LHCN-M2 (cell line): ENCODE measurements around the gene MYO18B. TPM values are rescaled to one million over a fixed set of nuclear protein-coding genes. Genes with fewer than 3 reads are reported as not detected.

Experiments used
- DNase-seq: peaks from one replicate; pipeline ENCODE4 v3.0.0-alpha.2; 2012; ENCODE audit warnings: low read depth
- total RNA-seq: library from RNA; depleted of rRNA; stranded (reverse); fragments of >200 nt; gene quantifications from 2 replicates; pipeline ENCODE4 v1.2.3, GENCODE V29; 2014

Gene MYO18B
- total RNA-seq, 1 experiment from 2014 or later = 18.8 TPM

DNA sequence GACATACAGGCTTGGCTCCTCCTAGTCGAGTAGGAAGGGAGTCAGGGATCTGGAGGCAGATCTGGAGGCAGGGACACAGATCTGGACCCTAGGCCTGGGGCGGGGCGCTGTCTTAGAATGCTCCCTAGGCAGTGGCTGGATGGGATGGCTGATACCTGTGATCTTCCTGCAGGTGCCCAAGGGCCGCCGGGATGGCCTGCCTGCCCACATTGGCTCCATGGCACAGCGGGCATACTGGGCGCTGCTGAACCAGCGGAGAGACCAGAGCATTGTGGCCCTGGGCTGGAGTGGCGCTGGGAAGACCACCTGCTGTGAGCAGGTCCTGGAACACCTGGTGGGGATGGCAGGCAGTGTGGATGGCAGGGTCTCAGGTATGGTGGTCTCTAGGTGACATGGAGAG lies 35.4 kb downstream of the MYO18B start:
- no peak for DNase-seq

DNA sequence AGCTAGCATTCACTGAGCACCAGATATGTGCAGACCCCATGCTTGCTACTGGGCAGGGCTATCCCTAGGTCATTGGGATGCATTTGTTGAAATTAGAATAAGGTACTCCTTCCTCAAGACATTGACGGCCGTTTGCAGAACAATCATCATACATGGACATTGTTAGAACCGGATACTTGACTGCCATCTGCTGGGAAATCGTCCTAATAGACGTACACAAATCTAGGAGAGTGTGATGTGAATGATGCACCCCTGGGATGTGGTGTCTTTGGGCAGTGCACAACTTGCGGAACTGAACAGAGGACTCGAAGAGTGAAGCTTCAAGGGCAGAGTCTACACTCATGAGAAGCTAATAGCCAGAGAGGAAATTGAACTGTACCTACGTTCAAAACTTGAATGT lies 35.9 kb downstream of the MYO18B start:
- DNase-seq = peak; percentile 48

- DNase-seq = no peak
Observed at GRCh38 chr22:25779426-25779825, 37.4 kb downstream of the MYO18B start.

GRCh38 chr22:25779890-25780289 lies 37.9 kb downstream of the MYO18B start:
- no peak for DNase-seq

DNA sequence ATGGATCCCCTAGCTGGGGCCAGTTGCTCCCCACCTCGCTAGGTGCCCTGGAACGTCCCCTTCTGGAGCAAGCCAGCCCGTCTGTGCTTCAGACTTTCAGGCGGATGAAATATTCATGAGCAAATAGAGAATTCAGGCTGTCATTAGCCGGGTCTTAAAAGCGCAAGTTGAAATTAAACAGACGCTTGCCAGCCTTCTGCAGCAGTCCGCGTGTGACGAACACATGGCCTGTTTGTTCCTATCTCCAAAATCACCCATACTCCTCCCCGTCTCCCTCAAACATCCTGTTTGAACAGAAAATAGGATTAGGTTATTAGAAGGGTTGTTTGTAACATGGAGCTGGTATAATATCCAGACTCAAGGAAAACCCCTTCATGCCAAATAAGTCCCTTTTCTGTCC lies 38.7 kb downstream of the MYO18B start:
- DNase-seq = no peak

DNA sequence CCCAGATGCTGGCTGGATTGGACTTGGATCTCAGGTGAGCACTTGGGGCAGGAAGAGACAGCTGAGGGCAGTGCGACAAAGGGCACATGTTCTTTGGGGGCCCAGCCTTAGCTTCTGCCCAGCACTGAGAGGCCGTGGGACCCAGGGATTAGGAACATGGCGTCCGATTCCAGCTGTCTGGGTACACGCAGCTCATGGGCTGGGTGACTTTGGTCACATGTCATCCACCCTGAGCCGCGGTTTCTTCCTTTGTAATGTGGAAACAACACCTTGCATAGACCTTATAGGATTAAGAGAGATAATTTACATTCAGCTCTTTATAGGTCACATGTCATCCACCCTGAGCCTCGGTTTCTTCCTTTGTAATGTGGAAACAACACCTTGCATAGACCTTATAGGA lies 39.8 kb downstream of the MYO18B start:
- DNase-seq = no peak

GRCh38 chr22:25782831-25783230 lies 40.8 kb downstream of the MYO18B start:
- DNase-seq = no peak

- no peak for DNase-seq
Observed at GRCh38 chr22:25783856-25784255, 41.9 kb downstream of the MYO18B start.

DNA sequence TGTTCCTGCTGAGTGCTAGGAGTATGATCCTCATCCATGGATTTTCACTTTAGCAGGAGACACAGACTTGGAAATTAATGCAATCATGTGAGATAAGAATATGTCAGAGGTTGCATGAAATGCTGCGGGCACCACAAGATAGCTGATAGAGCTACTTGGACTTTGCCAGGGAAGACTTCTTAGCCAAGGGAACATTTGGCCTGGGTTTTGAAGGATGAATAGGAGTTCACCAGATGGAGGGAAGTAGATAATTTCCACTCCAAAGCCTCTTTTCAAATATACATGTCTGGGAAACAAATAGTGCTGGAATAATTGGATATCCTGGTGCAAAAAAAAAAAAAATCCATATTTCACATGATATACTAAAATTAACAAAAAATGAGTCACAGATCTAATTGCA lies 44.2 kb downstream of the MYO18B start:
- no peak for DNase-seq

- no peak for DNase-seq
Observed at GRCh38 chr22:25791556-25791955, 49.6 kb downstream of the MYO18B start.

- no peak for DNase-seq
Observed at GRCh38 chr22:25795478-25795877, 53.5 kb downstream of the MYO18B start.

DNA sequence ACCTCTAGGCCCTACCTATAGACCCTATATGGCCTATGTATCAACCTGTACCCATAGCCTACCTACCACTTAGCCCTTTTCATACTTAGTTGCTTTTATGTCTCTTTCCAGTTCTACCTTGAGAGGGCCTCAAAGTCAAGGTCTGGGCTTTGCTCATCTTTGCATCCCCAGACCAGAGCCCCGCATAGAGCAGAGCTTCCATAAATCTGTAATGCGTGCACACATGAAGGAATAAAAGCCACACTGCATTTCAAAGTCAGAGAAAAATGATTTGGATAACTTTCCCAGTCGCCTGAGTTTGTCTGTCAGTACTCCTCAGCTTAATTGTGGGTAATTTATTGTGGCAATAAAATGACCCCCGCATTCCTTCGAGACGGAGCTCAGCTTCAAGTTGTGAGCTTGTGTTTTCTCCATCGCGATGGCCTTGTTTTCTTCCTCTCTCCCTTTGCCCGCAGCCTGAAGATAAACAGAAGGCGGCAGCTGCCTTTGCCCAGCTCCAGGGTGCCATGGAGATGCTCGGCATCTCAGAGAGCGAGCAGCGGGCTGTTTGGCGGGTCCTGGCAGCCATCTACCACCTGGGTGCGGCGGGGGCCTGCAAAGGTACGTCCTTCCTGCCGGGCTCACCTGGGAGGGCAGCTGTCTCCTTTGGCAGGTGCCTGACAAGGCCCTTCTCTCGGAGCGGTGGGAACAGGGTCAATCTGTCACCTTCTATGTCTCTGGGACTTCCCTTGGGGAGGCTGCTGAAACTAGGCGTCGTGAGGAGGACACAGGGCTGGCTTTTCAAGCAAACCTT lies 55.7 kb downstream of the MYO18B start:
- DNase-seq = no peak

- DNase-seq = no peak
Observed at GRCh38 chr22:25800766-25801165, 58.8 kb downstream of the MYO18B start.

DNA sequence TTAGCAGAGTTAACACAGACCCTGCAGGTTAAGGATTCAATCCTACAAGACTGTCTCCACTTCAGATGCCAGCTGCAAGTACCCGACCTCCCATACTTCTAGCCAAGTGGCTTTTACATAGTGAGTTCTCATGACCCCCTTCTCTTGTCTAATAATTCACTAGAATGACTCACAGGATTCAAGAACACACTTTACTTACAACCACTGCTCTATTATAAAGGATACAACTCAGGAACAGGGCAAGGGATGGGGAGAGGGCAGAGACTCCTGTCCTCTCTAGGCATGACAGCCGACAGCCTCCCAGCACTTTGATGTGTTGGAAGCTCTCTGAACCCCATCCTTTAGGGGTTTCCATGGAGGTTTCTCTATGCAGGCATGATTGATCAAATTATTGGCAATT lies 60.0 kb downstream of the MYO18B start:
- no peak for DNase-seq

DNA sequence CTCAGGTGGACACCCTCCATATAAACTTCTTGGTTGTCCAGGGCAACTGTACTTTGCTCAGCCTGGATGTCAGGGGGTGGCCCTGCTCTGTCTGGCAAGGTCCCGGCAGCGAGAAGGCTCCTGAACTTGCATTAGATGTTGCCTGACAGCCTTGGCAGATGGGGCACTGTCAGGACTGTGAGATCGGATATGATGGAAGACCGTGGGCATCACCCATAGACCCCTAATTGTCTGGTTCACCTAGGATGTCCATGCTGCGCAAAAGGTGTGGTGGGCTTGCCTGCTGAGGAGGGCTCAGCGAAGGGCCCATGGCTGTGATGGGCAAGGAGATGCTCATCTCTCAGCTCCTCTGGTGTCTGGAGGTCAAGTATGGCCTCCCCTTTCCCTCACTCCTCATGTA lies 62.7 kb downstream of the MYO18B start:
- DNase-seq = no peak

DNA sequence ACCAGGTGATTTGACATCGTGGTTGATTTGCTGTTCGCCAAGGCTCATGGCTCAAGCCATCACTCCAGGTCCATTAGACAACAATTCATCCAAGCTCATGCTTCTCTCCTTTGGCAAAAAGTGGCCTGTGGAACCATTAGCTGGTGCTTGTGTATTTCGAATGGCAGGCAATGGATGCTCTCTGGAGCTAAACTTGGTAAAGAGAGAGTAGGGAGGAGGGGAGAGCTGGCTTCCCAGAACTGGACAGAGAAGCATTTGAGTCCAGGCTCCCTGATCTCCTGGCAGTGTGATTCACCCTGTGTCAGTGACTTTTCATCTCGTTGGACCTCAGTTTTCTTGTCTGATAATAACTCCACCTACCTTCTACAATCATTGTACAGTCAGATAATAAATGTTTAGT lies 64.6 kb downstream of the MYO18B start:
- DNase-seq = peak; percentile 7

GRCh38 chr22:25814685-25815084 lies 72.7 kb downstream of the MYO18B start:
- DNase-seq = no peak

DNA sequence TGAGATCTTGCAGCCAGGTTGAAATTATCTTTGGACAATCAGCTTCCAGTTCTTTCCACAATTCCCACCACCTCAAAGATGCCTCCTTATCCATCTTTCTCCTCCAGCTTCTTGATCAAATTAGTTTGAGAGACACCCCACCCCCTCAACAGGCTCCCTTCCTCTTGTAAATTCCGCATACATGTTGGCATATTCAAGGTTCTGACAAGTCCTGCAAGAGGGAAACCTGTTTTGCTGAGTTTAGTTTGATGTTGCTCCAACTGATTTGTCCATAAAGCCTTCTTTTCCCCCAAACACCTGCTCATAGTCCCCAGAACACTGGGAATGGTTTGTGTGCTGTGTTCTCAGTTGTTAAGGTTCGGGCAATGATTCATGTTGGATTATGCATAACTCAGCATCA lies 73.6 kb downstream of the MYO18B start:
- no peak for DNase-seq

DNA sequence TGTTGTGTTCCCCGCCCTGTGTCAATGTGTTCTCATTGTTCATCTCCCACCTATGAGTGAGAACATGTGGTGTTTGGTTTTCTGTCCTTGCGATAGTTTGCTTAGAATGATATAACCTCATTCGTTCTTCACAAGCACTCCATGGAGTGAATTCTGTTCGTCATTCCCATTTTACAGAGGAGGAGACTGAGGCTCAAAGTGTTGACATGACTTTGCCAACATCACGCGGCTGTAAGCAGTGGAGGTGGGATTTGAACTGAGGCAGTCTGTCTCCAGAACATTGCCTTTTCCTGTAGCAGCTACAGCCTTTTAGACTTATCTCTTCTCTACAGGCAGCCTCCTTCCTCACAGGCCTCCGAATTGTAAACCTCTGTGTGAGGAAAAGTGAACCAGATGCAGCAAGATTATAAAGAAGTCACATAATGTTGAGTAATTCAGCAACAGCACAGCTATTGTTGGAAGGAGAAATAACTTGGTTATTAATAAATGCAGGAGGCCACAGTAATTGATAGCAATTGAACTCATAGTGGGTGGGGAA lies 74.6 kb downstream of the MYO18B start:
- DNase-seq = no peak

GRCh38 chr22:25817092-25817943 lies 75.3 kb downstream of the MYO18B start:
- no peak for DNase-seq

- no peak for DNase-seq
Observed at GRCh38 chr22:25818541-25818940, 76.6 kb downstream of the MYO18B start.

- DNase-seq = no peak
Observed at GRCh38 chr22:25822344-25822743, 80.4 kb downstream of the MYO18B start.

DNA sequence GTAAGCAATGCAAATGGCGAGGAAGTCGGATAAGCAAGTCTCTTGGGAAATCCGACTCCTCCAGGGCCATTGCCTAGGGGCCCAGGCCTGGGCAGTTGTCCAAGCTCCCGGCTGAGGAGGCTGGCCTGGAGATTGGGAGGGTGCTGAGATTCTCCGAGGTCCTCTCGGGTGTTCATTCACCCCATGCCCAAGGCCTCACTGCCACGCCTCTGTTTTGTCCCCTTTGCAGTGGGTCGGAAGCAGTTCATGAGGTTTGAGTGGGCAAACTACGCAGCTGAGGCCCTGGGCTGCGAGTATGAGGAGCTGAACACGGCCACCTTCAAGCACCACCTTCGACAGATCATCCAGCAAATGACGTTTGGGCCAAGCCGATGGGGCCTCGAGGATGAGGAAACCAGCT lies 81.3 kb downstream of the MYO18B start:
- no peak for DNase-seq
